ENCODE measurements around the gene OTUD7B.

DNA sequence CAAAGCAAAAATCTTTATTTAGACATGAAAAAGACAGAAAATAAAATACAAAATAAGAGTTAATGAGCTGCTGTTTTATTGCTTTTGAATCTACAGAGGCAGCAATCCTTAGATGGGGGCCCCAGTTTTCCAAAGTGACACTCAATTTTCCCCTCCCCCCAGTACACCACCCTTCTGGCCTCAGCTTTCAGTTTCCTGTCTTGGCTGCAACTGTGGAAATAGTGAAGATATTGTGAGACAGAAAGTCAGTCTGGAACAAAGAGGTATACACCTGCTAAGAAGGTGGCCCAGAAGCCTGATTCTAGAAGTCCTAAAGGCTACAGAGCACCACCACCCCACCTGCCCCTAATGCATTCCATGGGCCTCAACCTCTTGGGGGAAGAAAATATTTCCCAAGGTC, 72.8 kb downstream of the OTUD7B start:
- TF ChIP-seq POLR2A (IDR thresholded peaks at IDR 0.05; ENCODE audit: low read length) (no peak), GATA1 (IDR thresholded peaks at IDR 0.05; ENCODE audit: low read depth, low read length) (no peak)

Data from erythroblast (primary cell).